K562 (cell line): Measurements from ENCODE around the gene CCDC88C. TPM values are rescaled to one million over a fixed set of nuclear protein-coding genes. Genes with fewer than 3 reads are reported as not detected.

Experiments used
- ATAC-seq: fragments of 200-7000 bp; cut with Tn5 transposase; 3 replicates; pipeline ENCODE4 v1.9.1; 2020; ENCODE audit warnings: moderate library complexity
- BruUV-seq: library from RNA; stranded (reverse); fragments of 400-500 nt; replicated peaks from 2 replicates; lab custom pipeline; 2021; lab: Mats Ljungman, UMichigan
- CTCF ChIA-PET: fragments of 300-600 bp; formaldehyde crosslinking; extraction: SDS; loops from one replicate; lab custom pipeline; 2021; ENCODE audit warnings: low intra/inter-chr PET ratio; lab: Yijun Ruan, JAX
- POLR2A ChIA-PET: fragments of 300-600, 350-650 bp; sonication (Branson Sonifier 250); formaldehyde crosslinking; extraction: SDS; loops from one replicate; lab custom pipeline; 2021; ENCODE audit warnings: antibody characterized with exemption, inconsistent platforms; lab: Yijun Ruan, JAX
- DNase-seq, 4 experiments: peaks; one replicate each; pipeline versions ENCODE4 v3.0.0 to v3.0.0-alpha.2; 2011 to 2018; ENCODE audit warnings: low spot score in 3 of 4, mixed read lengths in 3 of 4; ENCODE audit errors: extremely low read depth in 1 of 4
- FAIRE-seq: peaks from 2 replicates; lab custom pipeline; 2011; peaks lifted over from hg19 to GRCh38; lab: Jason Lieb, UNC
- H2AFZ ChIP-seq: 2 replicates; pipeline ENCODE4 v1.6.0; 2011; ENCODE audit warnings: low read depth, low read length, control low read depth, inconsistent platforms
- H3K27ac ChIP-seq: fragments of 200-600 bp; 3 replicates; pipeline ENCODE4 v1.8.0; 2011; ENCODE audit warnings: low read depth, mild to moderate bottlenecking, control low read depth, inconsistent platforms, low read length, moderate library complexity, mixed read lengths; ENCODE audit errors: extremely low read depth
- H3K27me3 ChIP-seq, 2 experiments: fragments of 300-600 bp in 1 of 2; 2 replicates in 1 of 2; 3 replicates in 1 of 2; pipeline versions ENCODE4 v1.6.0 to v1.8.0; 2011; ENCODE audit warnings: inconsistent platforms in 2 of 2, low read length in 2 of 2, mild to moderate bottlenecking in 1 of 2, mixed read lengths in 1 of 2, moderate library complexity in 1 of 2; ENCODE audit not compliant: control insufficient read depth in 2 of 2, insufficient read depth in 2 of 2
- H3K36me3 ChIP-seq: fragments of 300-600 bp; 3 replicates; pipeline ENCODE4 v1.8.0; 2011; ENCODE audit warnings: mild to moderate bottlenecking, low read length, inconsistent platforms; ENCODE audit not compliant: control insufficient read depth, insufficient read depth
- H3K4me1 ChIP-seq, 2 experiments: fragments of 200-600 bp in 1 of 2; replicated peaks in 1 of 2; 2 replicates in 1 of 2; 3 replicates in 1 of 2; pipeline versions ENCODE4 v1.5.1 to v1.8.0; 2011; ENCODE audit warnings: inconsistent platforms in 2 of 2, low read length in 2 of 2, mild to moderate bottlenecking in 1 of 2, mixed read lengths in 1 of 2, moderate library complexity in 1 of 2; ENCODE audit not compliant: control insufficient read depth in 2 of 2, insufficient read depth in 2 of 2
- H3K4me2 ChIP-seq: 2 replicates; pipeline ENCODE4 v1.6.1; 2011; ENCODE audit warnings: low read length, control low read depth, inconsistent platforms, mixed read lengths; ENCODE audit not compliant: insufficient read depth
- H3K4me3 ChIP-seq: fragments of 200-600 bp; sonication (generic), shearing (Covaris generic); 2 replicates; pipeline ENCODE4 v1.5.1; 2016; ENCODE audit warnings: control low read depth, inconsistent platforms
- H3K79me2 ChIP-seq: fragments of 200-600 bp; 3 replicates; pipeline ENCODE4 v1.8.0; 2011; ENCODE audit warnings: low read length, inconsistent platforms; ENCODE audit not compliant: control insufficient read depth, insufficient read depth
- H3K9ac ChIP-seq, 2 experiments: 2 replicates each; pipeline versions ENCODE4 v1.6.0 to v1.6.1; 2011; ENCODE audit warnings: low read depth in 2 of 2, low read length in 2 of 2, control low read depth in 1 of 2, inconsistent platforms in 1 of 2, mild to moderate bottlenecking in 1 of 2, mixed read lengths in 1 of 2; ENCODE audit not compliant: insufficient read depth in 1 of 2
- H3K9me1 ChIP-seq: one replicate; pipeline ENCODE4 v1.6.0; 2011; ENCODE audit warnings: inconsistent platforms, mild to moderate bottlenecking, low read length, moderate library complexity; ENCODE audit not compliant: control insufficient read depth, insufficient read depth
- H3K9me3 ChIP-seq: replicated peaks from 2 replicates; pipeline ENCODE4 v1.5.1; 2011; ENCODE audit warnings: low read depth, low read length, inconsistent platforms; ENCODE audit not compliant: control insufficient read depth, insufficient read depth
- H4K20me1 ChIP-seq: replicated peaks from 2 replicates; pipeline ENCODE4 v1.6.1; 2011; ENCODE audit warnings: low read length, inconsistent platforms, mixed read lengths; ENCODE audit not compliant: control insufficient read depth, insufficient read depth
- ADNP ChIP-seq: fragments of 200-800 bp; sonication (Bioruptor generic); IDR thresholded peaks from 2 replicates; pipeline ENCODE4 v1.6.1; 2016; ENCODE audit warnings: missing genetic modification characterization, missing compliant biosample characterization
- CBX3 ChIP-seq, 2 experiments: IDR thresholded peaks; 1 replicate in 1 of 2; 2 replicates in 1 of 2; pipeline ENCODE4 v1.6.1; 2012; ENCODE audit warnings: inconsistent platforms in 2 of 2, low read length in 2 of 2, borderline replicate concordance in 1 of 2, control low read depth in 1 of 2
- ESRRA ChIP-seq: fragments of 450-650 bp; IDR thresholded peaks from 2 replicates; pipeline ENCODE4 v1.6.1; 2014; ENCODE audit warnings: low read depth, mild to moderate bottlenecking, moderate library complexity, borderline replicate concordance
- MXI1 ChIP-seq: IDR thresholded peaks from 2 replicates; pipeline ENCODE4 v1.6.1; 2011; ENCODE audit warnings: low read depth, mild to moderate bottlenecking, improper control_type of control experiment, low read length
- NFXL1 ChIP-seq: fragments of 450-650 bp; formaldehyde crosslinking; IDR thresholded peaks from 2 replicates; pipeline ENCODE4 v1.4.0; 2021; ENCODE audit warnings: mild to moderate bottlenecking
- RFX7 ChIP-seq: fragments of 250-450 bp; sonication (Bioruptor Pico); IDR thresholded peaks from 2 replicates; pipeline ENCODE4 v1.5.1; 2021; ENCODE audit warnings: mild to moderate bottlenecking
- SMARCB1 ChIP-seq: IDR thresholded peaks from 2 replicates; pipeline ENCODE4 v1.6.1; 2011; ENCODE audit warnings: improper control_type of control experiment, low read depth; ENCODE audit not compliant: insufficient read length
- ZNF143 ChIP-seq: sonication (generic); formaldehyde crosslinking; IDR thresholded peaks from 2 replicates; pipeline ENCODE4 v1.9.0; 2022; ENCODE audit warnings: mild to moderate bottlenecking, missing genetic modification reagents
- ZSCAN32 ChIP-seq: fragments of 450-650 bp; formaldehyde crosslinking; IDR thresholded peaks from 2 replicates; pipeline ENCODE4 v1.4.0; 2020; ENCODE audit warnings: mild to moderate bottlenecking, moderate library complexity
- ZZZ3 ChIP-seq: fragments of 450-650 bp; IDR thresholded peaks from 2 replicates; pipeline ENCODE4 v1.6.1; 2016; ENCODE audit warnings: antibody characterized with exemption, mild to moderate bottlenecking, moderate library complexity
- in situ Hi-C: fragments of 300-500 bp; cut with MboI; formaldehyde crosslinking; loops from 4 replicates; pipeline ENCODE4 v1.15.0; 2018; ENCODE audit warnings: inconsistent platforms, mixed read lengths
- intact Hi-C: fragments of 100-400 bp; cut with micrococcal nuclease; formaldehyde crosslinking; loops from 2 replicates; pipeline ENCODE4 v1.14.2; 2022
- polyA plus RNA-seq, 8 experiments: library from polyadenylated mRNA; depleted of rRNA in 4 of 8; stranded (reverse) in 5 of 8; unstranded in 3 of 8; fragments of >200 nt; fragmentation: Nextera tagmentation in 2 of 8; fragmentation: Illumina TruSeq in 1 of 8; extraction: Ambion mirVana in 2 of 8; extraction: Trizol in 1 of 8; gene quantifications; 2 replicates each; pipeline versions ENCODE4 v1.2.1 to v1.2.3, GENCODE V29; 2011 to 2014; ENCODE audit warnings: inconsistent platforms in 1 of 8, missing spikeins in 1 of 8
- total RNA-seq, 7 experiments: library from RNA; depleted of rRNA in 6 of 7; stranded (reverse); fragments of >200 nt in 6 of 7; fragmentation: Illumina TruSeq in 2 of 7; extraction: Trizol in 2 of 7; gene quantifications; 2 replicates each; pipeline versions ENCODE4 v1.2.1 to v1.2.3, GENCODE V29; 2011 to 2021; ENCODE audit warnings: low replicate concordance in 1 of 7
- TF ChIP-seq, protein P1 (sequence below): fragments of 250-450 bp; sonication (Bioruptor Pico); IDR thresholded peaks from 2 replicates; pipeline ENCODE4 v1.5.0; 2020; ENCODE audit warnings: mild to moderate bottlenecking, borderline replicate concordance
- TF ChIP-seq, protein P2 (sequence below): sonication (generic); formaldehyde crosslinking; IDR thresholded peaks from 2 replicates; pipeline ENCODE4 v1.5.0; 2020; ENCODE audit warnings: missing genetic modification reagents
- TF ChIP-seq, protein P3 (sequence below): sonication (generic); formaldehyde crosslinking; IDR thresholded peaks from 2 replicates; pipeline ENCODE4 v1.4.0; 2020; ENCODE audit warnings: mild to moderate bottlenecking, missing genetic modification reagents
- TF ChIP-seq, protein P4 (sequence below): fragments of 450-650 bp; formaldehyde crosslinking; IDR thresholded peaks from 2 replicates; pipeline ENCODE4 v1.4.0; 2020; ENCODE audit warnings: mild to moderate bottlenecking, moderate library complexity
- TF ChIP-seq, protein P5 (sequence below), 3 experiments: fragments of 200-800 bp in 1 of 3; sonication (Bioruptor generic) in 1 of 3; sonication (generic) in 1 of 3; formaldehyde crosslinking in 1 of 3; IDR thresholded peaks; 2 replicates each; pipeline versions ENCODE4 v1.6.1 to v1.8.0; 2016 to 2022; ENCODE audit warnings: mild to moderate bottlenecking in 2 of 3, missing compliant biosample characterization in 2 of 3, missing genetic modification characterization in 2 of 3, missing genetic modification reagents in 1 of 3

Gene CCDC88C
- total and polyA plus RNA-seq, 9 of the 15 experiments (the other 6 are each of a cell fraction or from before 2014, with no cell fraction given) = 0.62 to 22.5 (median 10.7) TPM

DNA sequence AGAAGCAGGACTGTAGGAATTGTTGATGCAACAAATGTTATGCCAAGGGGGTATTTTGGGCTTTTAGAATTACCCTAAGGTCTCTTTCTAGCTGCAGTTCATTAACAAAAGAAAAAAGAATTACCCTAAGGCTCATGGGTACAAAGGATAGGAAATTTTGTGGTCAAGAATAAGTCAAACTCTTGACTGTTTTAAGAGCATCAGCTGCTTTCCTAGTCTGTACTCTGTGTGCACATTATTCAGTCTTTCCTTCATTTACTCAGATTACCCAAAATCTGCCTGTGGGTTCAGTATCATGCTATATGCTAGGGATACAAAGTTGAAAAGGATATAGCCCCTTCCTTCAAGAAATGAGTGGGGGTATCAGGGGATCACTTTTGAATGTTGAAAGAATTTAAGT is 36.5 kb upstream of the CCDC88C start:
- no peak overlapping the region for H2AFZ ChIP-seq
- no peaks in the 10 kb centered on the region for H3K27me3 ChIP-seq
- no peak overlapping the region for H3K27ac ChIP-seq
- FAIRE-seq (no peak), DNase-seq (no peak), ATAC-seq (no peak; the same call in 2 of the 3 replicates)
- H3K9me1 ChIP-seq = no peaks in the 10 kb centered on the region
- no TSS peak for BruUV-seq
- no peaks in the 10 kb centered on the region for H4K20me1 ChIP-seq
- no peaks in the 10 kb centered on the region for H3K9me3 ChIP-seq
- no peaks in the 10 kb centered on the region; a peak in 1 of 5 replicates for H3K4me1 ChIP-seq
- H3K9ac ChIP-seq = no peak overlapping the region
- H3K4me2 ChIP-seq = no peak overlapping the region
- no peak overlapping the region for H3K4me3 ChIP-seq
- ChIA-PET POLR2A (no interaction called here), CTCF (no interaction called here)
- intact Hi-C loops = no loop called here
- in situ Hi-C loops = no loop called here
- no peaks in the 10 kb centered on the region; the same call in 2 of the 3 replicates for H3K79me2 ChIP-seq
- H3K36me3 ChIP-seq = peaks cover 55% of the 10 kb centered on the region
- TF ChIP-seq ESRRA (no peak), ZNF143 (CRISPR knock-in tag) (no peak), ZSCAN32 (no peak), ADNP (tag) (no peak), ZZZ3 (no peak), SMARCB1 (no peak), RFX7 (CRISPR knock-in tag) (no peak), NFXL1 (no peak), CBX3 (IDR thresholded peaks at IDR 0.05; ENCODE audit: borderline replicate concordance in 1 of 2, low read length in 2 of 2) (no peak), MXI1 (no peak)
- TF ChIP-seq, protein P1, sequence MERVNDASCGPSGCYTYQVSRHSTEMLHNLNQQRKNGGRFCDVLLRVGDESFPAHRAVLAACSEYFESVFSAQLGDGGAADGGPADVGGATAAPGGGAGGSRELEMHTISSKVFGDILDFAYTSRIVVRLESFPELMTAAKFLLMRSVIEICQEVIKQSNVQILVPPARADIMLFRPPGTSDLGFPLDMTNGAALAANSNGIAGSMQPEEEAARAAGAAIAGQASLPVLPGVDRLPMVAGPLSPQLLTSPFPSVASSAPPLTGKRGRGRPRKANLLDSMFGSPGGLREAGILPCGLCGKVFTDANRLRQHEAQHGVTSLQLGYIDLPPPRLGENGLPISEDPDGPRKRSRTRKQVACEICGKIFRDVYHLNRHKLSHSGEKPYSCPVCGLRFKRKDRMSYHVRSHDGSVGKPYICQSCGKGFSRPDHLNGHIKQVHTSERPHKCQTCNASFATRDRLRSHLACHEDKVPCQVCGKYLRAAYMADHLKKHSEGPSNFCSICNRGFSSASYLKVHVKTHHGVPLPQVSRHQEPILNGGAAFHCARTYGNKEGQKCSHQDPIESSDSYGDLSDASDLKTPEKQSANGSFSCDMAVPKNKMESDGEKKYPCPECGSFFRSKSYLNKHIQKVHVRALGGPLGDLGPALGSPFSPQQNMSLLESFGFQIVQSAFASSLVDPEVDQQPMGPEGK = no peak
- TF ChIP-seq, protein P2, sequence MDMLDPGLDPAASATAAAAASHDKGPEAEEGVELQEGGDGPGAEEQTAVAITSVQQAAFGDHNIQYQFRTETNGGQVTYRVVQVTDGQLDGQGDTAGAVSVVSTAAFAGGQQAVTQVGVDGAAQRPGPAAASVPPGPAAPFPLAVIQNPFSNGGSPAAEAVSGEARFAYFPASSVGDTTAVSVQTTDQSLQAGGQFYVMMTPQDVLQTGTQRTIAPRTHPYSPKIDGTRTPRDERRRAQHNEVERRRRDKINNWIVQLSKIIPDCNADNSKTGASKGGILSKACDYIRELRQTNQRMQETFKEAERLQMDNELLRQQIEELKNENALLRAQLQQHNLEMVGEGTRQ (CRISPR knock-in tag) = no peak
- TF ChIP-seq, protein P3, sequence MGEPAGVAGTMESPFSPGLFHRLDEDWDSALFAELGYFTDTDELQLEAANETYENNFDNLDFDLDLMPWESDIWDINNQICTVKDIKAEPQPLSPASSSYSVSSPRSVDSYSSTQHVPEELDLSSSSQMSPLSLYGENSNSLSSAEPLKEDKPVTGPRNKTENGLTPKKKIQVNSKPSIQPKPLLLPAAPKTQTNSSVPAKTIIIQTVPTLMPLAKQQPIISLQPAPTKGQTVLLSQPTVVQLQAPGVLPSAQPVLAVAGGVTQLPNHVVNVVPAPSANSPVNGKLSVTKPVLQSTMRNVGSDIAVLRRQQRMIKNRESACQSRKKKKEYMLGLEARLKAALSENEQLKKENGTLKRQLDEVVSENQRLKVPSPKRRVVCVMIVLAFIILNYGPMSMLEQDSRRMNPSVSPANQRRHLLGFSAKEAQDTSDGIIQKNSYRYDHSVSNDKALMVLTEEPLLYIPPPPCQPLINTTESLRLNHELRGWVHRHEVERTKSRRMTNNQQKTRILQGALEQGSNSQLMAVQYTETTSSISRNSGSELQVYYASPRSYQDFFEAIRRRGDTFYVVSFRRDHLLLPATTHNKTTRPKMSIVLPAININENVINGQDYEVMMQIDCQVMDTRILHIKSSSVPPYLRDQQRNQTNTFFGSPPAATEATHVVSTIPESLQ (CRISPR knock-in tag) = no peak
- TF ChIP-seq, protein P4, sequence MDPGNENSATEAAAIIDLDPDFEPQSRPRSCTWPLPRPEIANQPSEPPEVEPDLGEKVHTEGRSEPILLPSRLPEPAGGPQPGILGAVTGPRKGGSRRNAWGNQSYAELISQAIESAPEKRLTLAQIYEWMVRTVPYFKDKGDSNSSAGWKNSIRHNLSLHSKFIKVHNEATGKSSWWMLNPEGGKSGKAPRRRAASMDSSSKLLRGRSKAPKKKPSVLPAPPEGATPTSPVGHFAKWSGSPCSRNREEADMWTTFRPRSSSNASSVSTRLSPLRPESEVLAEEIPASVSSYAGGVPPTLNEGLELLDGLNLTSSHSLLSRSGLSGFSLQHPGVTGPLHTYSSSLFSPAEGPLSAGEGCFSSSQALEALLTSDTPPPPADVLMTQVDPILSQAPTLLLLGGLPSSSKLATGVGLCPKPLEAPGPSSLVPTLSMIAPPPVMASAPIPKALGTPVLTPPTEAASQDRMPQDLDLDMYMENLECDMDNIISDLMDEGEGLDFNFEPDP (CRISPR knock-in tag) = no peak
- TF ChIP-seq, protein P5, sequence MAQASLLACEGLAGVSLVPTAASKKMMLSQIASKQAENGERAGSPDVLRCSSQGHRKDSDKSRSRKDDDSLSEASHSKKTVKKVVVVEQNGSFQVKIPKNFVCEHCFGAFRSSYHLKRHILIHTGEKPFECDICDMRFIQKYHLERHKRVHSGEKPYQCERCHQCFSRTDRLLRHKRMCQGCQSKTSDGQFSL (CRISPR knock-in tag; IDR thresholded peaks at IDR 0.05) = no peak
- TF ChIP-seq, protein P5 (tag; IDR thresholded peaks at IDR 0.05) = no peak
